ENCODE results near the gene MYO5A. TPM values are rescaled to one million over a fixed set of nuclear protein-coding genes. Genes with fewer than 3 reads are reported as not detected.

The MYO5A gene
- total and polyA plus RNA-seq, 9 of the 15 experiments (the other 6 are each of a cell fraction or from before 2014, with no cell fraction given): 0.03 to 0.82 (median 0.40) TPM

DNA sequence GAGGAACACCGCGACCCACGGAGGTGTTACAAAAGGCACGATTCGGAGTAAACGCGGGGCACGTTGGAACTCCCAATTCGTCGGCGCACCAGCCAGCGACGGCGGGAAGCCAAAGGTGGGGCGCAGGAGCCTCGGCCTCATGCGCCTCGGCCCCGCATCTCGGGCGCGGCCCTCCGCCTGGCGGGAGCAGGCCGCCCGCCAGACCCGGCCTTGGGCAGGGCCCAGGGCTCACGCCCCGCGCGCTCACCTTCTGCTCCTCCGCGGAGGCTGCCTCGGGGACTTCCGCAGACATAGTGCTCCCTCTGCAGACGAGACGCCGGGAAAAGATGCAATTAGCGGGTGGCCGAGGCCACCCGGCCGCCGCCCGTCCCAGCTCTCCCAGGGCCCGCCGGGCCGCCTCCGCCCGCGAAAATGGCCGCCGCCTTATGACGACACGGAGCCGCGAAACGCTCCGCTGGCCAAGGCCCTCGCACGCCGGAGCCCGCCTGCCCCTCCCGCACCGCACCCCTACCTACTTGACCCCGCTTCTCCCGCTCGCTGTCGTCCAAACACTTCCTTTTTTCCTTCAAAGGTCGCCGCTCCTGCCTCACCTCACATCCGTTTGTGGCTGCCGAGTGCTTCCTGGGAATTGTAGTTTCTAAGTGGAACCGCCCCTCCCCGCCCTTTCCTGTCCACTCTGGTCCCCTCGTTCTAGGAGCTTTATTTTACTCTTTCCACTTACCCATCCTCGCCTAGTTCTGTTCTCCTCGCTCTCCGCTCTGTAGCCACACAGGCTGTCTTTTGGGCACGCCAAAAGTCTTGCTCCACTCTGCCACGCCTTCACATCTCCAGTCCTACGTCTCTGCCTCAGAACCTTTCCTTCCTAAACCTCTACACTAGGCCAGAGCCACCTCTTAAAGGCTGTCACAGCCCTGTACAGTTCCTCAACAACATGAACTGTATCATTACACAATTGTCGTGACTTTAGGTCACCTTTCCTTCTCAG, 40.2 kb upstream of the MYO5A start, which contains the start of gene ARPP19 (continued):
- no peak; the same call in 1 of the 2 replicates for TF ChIP-seq MXI1 (IDR thresholded peaks at IDR 0.05; ENCODE audit: low read depth, low read length)
- TF ChIP-seq, protein P1, sequence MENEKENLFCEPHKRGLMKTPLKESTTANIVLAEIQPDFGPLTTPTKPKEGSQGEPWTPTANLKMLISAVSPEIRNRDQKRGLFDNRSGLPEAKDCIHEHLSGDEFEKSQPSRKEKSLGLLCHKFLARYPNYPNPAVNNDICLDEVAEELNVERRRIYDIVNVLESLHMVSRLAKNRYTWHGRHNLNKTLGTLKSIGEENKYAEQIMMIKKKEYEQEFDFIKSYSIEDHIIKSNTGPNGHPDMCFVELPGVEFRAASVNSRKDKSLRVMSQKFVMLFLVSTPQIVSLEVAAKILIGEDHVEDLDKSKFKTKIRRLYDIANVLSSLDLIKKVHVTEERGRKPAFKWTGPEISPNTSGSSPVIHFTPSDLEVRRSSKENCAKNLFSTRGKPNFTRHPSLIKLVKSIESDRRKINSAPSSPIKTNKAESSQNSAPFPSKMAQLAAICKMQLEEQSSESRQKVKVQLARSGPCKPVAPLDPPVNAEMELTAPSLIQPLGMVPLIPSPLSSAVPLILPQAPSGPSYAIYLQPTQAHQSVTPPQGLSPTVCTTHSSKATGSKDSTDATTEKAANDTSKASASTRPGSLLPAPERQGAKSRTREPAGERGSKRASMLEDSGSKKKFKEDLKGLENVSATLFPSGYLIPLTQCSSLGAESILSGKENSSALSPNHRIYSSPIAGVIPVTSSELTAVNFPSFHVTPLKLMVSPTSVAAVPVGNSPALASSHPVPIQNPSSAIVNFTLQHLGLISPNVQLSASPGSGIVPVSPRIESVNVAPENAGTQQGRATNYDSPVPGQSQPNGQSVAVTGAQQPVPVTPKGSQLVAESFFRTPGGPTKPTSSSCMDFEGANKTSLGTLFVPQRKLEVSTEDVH (IDR thresholded peaks at IDR 0.05; ENCODE audit: low read depth, partially characterized antibody): peak; percentile 92
- TF ChIP-seq, protein P2, sequence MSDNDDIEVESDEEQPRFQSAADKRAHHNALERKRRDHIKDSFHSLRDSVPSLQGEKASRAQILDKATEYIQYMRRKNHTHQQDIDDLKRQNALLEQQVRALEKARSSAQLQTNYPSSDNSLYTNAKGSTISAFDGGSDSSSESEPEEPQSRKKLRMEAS (CRISPR knock-in tag; IDR thresholded peaks at IDR 0.05): peak; percentile 78
- no peak for TF ChIP-seq SRSF7 (optimal IDR thresholded peaks at IDR 0.05; ENCODE audit: low read depth, low read length)
- TF ChIP-seq, protein P3, sequence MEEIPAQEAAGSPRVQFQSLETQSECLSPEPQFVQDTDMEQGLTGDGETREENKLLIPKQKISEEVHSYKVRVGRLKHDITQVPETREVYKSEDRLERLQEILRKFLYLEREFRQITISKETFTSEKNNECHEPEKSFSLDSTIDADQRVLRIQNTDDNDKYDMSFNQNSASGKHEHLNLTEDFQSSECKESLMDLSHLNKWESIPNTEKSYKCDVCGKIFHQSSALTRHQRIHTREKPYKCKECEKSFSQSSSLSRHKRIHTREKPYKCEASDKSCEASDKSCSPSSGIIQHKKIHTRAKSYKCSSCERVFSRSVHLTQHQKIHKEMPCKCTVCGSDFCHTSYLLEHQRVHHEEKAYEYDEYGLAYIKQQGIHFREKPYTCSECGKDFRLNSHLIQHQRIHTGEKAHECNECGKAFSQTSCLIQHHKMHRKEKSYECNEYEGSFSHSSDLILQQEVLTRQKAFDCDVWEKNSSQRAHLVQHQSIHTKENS (CRISPR knock-in tag; IDR thresholded peaks at IDR 0.05): no peak
- TF ChIP-seq POLR3G (IDR thresholded peaks at IDR 0.05; ENCODE audit: extremely low read depth, insufficient read length, insufficient replicate concordance): no peak
- TF ChIP-seq CC2D1A (IDR thresholded peaks at IDR 0.05): no peak
- TF ChIP-seq, protein P4, sequence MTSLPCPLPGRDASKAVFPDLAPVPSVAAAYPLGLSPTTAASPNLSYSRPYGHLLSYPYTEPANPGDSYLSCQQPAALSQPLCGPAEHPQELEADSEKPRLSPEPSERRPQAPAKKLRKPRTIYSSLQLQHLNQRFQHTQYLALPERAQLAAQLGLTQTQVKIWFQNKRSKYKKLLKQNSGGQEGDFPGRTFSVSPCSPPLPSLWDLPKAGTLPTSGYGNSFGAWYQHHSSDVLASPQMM (CRISPR knock-in tag; IDR thresholded peaks at IDR 0.05): no peak
- TF ChIP-seq DPF2 (IDR thresholded peaks at IDR 0.05): 0 out of 2 replicates have a peak, but pooled peaks have one; percentile 20
- TF ChIP-seq NRF1 (conservative IDR thresholded peaks at IDR 0.05 in 1 of 2, IDR thresholded peaks at IDR 0.05 in 1 of 2): peak; percentile 33 to 51; a peak in 3 of 4 replicates
- no peak for TF ChIP-seq SMC3 (conservative IDR thresholded peaks at IDR 0.05; ENCODE audit: insufficient read depth, low read depth, low read length)
- TF ChIP-seq IRF2 (CRISPR knock-in tag; IDR thresholded peaks at IDR 0.05): no peak
- no peak for TF ChIP-seq MCM2 (IDR thresholded peaks at IDR 0.05; ENCODE audit: low read depth)
- TF ChIP-seq SIX5 (IDR thresholded peaks at IDR 0.05; ENCODE audit: borderline replicate concordance in 1 of 2, insufficient read depth in 1 of 2, low read depth in 1 of 2, low read length in 2 of 2): peak; percentile 71 to 73; a peak in 3 of 4 replicates
- no peak for TF ChIP-seq POLR2AphosphoS2 (IDR thresholded peaks at IDR 0.05; ENCODE audit: low read length)
- TF ChIP-seq, protein P5, sequence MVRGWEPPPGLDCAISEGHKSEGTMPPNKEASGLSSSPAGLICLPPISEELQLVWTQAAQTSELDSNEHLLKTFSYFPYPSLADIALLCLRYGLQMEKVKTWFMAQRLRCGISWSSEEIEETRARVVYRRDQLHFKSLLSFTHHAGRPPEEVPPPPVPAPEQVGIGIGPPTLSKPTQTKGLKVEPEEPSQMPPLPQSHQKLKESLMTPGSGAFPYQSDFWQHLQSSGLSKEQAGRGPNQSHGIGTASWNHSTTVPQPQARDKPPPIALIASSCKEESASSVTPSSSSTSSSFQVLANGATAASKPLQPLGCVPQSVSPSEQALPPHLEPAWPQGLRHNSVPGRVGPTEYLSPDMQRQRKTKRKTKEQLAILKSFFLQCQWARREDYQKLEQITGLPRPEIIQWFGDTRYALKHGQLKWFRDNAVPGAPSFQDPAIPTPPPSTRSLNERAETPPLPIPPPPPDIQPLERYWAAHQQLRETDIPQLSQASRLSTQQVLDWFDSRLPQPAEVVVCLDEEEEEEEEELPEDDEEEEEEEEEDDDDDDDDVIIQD (CRISPR knock-in tag; IDR thresholded peaks at IDR 0.05): no peak
- TF ChIP-seq NCOR1 (IDR thresholded peaks at IDR 0.05): no peak
- peak; percentile 57; the same call in 1 of the 2 replicates for TF ChIP-seq NR3C1 (CRISPR knock-in tag; IDR thresholded peaks at IDR 0.05)

All from K562 (cell line).